ENCODE data around the gene TCF21.

TCF21 gene

DNA sequence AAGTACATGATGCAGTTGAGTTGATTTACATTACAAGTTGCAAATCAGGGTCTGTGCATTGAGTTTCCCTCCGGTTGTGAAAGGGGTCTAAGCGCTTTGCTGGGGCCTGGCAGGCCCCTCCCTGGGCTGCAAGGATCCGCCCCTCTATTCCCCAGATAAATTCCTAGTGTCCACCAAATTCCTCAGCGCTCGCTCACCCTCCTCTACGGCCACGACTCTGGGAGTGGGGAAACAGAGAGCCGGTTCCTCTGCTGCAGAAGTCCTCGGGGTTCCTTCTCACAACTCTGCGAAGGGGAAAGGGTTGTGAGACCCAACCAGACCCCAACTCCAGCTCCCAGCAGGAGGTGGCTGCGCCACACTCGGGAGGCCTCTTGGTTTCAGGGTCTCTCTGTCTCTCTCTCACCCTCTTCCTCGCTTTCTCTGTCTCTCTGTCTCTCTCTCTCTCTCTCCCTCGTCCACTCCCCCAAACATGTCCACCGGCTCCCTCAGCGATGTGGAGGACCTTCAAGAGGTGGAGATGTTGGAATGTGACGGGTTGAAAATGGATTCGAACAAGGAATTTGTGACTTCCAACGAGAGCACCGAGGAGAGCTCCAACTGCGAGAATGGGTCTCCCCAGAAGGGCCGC lies at the start of gene TCF21:
TCF21 (plus strand) TSS at position 185 of the 628 bp plus-strand sequence; CDS start at position 470, 285 bp downstream.
- Histone ChIP-seq H3K4me3 (ENCODE audit: low read depth in 1 of 2, low read length in 2 of 2) (peak within 1 kb of the TSS; percentile 59 to 79), H3K27me3 (ENCODE audit: control insufficient read depth in 1 of 2, insufficient read depth in 2 of 2, low read length in 2 of 2) (peaks cover 51 to 73% of the 10 kb centered on the region in 2 donors), H3K36me3 (ENCODE audit: control insufficient read depth in 1 of 2, insufficient read depth in 2 of 2, low read length in 2 of 2) (no peaks in the 10 kb centered on the region), H3K9me3 (ENCODE audit: control insufficient read depth in 1 of 2, low read length in 2 of 2) (no peaks in the 10 kb centered on the region), H3K27ac (ENCODE audit: low read depth, low read length) (peak within 1 kb of the TSS; percentile 74), H3K9ac (ENCODE audit: low read depth in 1 of 2, low read length in 2 of 2) (peak within 1 kb of the TSS; percentile 43 to 60), H3K4me1 (ENCODE audit: control insufficient read depth in 1 of 2, insufficient read depth in 2 of 2, low read length in 2 of 2) (peaks cover 6 to 7% of the 10 kb centered on the region in 2 donors)

- H3K27me3 ChIP-seq (ENCODE audit: control insufficient read depth in 1 of 2, insufficient read depth in 2 of 2, low read length in 2 of 2) = no peaks in the 10 kb centered on the region
- no peak overlapping the region for H3K27ac ChIP-seq (ENCODE audit: low read depth, low read length)
- no peaks in the 10 kb centered on the region for H3K9me3 ChIP-seq (ENCODE audit: control insufficient read depth in 1 of 2, low read length in 2 of 2)
- H3K9ac ChIP-seq (ENCODE audit: low read depth in 1 of 2, low read length in 2 of 2) = no peak overlapping the region
- H3K4me1 ChIP-seq (ENCODE audit: control insufficient read depth in 1 of 2, insufficient read depth in 2 of 2, low read length in 2 of 2) = no peaks in the 10 kb centered on the region
- no peaks in the 10 kb centered on the region for H3K36me3 ChIP-seq (ENCODE audit: control insufficient read depth in 1 of 2, insufficient read depth in 2 of 2, low read length in 2 of 2)
- H3K4me3 ChIP-seq (ENCODE audit: low read depth in 1 of 2, low read length in 2 of 2) = no peak overlapping the region
Measured at GRCh38 chr6:133841176-133841575, 47.7 kb upstream of the TCF21 start.

- no peaks in the 10 kb centered on the region for H3K4me1 ChIP-seq (ENCODE audit: control insufficient read depth in 1 of 2, insufficient read depth in 2 of 2, low read length in 2 of 2)
- H3K9ac ChIP-seq (ENCODE audit: low read depth in 1 of 2, low read length in 2 of 2) = no peak overlapping the region
- H3K36me3 ChIP-seq (ENCODE audit: control insufficient read depth in 1 of 2, insufficient read depth in 2 of 2, low read length in 2 of 2) = no peaks in the 10 kb centered on the region
- no peaks in the 10 kb centered on the region for H3K27me3 ChIP-seq (ENCODE audit: control insufficient read depth in 1 of 2, insufficient read depth in 2 of 2, low read length in 2 of 2)
- H3K9me3 ChIP-seq (ENCODE audit: control insufficient read depth in 1 of 2, low read length in 2 of 2) = no peaks in the 10 kb centered on the region
- no peak overlapping the region for H3K27ac ChIP-seq (ENCODE audit: low read depth, low read length)
- H3K4me3 ChIP-seq (ENCODE audit: low read depth in 1 of 2, low read length in 2 of 2) = no peak overlapping the region
Measured at GRCh38 chr6:133843098-133843497, 45.8 kb upstream of the TCF21 start.

GRCh38 chr6:133844709-133845108 lies 44.2 kb upstream of the TCF21 start:
- no peak overlapping the region for H3K4me3 ChIP-seq (ENCODE audit: low read depth in 1 of 2, low read length in 2 of 2)
- H3K36me3 ChIP-seq (ENCODE audit: control insufficient read depth in 1 of 2, insufficient read depth in 2 of 2, low read length in 2 of 2) = no peaks in the 10 kb centered on the region
- no peak overlapping the region for H3K27ac ChIP-seq (ENCODE audit: low read depth, low read length)
- H3K27me3 ChIP-seq (ENCODE audit: control insufficient read depth in 1 of 2, insufficient read depth in 2 of 2, low read length in 2 of 2) = no peaks in the 10 kb centered on the region
- no peak overlapping the region for H3K9ac ChIP-seq (ENCODE audit: low read depth in 1 of 2, low read length in 2 of 2)
- no peaks in the 10 kb centered on the region for H3K4me1 ChIP-seq (ENCODE audit: control insufficient read depth in 1 of 2, insufficient read depth in 2 of 2, low read length in 2 of 2)
- H3K9me3 ChIP-seq (ENCODE audit: control insufficient read depth in 1 of 2, low read length in 2 of 2) = no peaks in the 10 kb centered on the region

DNA sequence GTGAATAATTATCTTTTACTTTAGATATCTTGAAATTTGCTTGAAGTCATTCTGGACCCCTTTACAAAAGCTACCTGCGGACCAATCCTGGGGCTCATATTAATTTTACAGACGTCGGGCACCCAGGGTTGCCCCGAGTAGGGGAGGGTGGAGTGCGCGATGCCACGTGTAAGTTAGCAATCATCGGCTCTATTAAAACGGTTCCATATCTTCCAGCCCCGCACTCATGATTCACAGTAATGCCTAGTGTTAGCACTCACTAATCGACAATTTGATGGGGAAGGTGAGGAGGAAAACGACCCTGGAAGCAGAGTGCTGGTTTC lies 34.9 kb upstream of the TCF21 start:
- Histone ChIP-seq H3K9me3 (ENCODE audit: control insufficient read depth in 1 of 2, low read length in 2 of 2) (no peaks in the 10 kb centered on the region), H3K27me3 (ENCODE audit: control insufficient read depth in 1 of 2, insufficient read depth in 2 of 2, low read length in 2 of 2) (peaks cover 30 to 38% of the 10 kb centered on the region in 2 donors), H3K4me3 (ENCODE audit: low read depth in 1 of 2, low read length in 2 of 2) (no peak overlapping the region), H3K9ac (ENCODE audit: low read depth in 1 of 2, low read length in 2 of 2) (no peak overlapping the region), H3K36me3 (ENCODE audit: control insufficient read depth in 1 of 2, insufficient read depth in 2 of 2, low read length in 2 of 2) (no peaks in the 10 kb centered on the region), H3K4me1 (ENCODE audit: control insufficient read depth in 1 of 2, insufficient read depth in 2 of 2, low read length in 2 of 2) (no peaks in the 10 kb centered on the region), H3K27ac (ENCODE audit: low read depth, low read length) (no peak overlapping the region)

GRCh38 chr6:133854364-133855275 lies 34.3 kb upstream of the TCF21 start:
- peak overlapping the region in 1 of 2 donors; percentile 3 for H3K4me3 ChIP-seq (ENCODE audit: low read depth in 1 of 2, low read length in 2 of 2)
- H3K9ac ChIP-seq (ENCODE audit: low read depth in 1 of 2, low read length in 2 of 2) = no peak overlapping the region
- no peak overlapping the region for H3K27ac ChIP-seq (ENCODE audit: low read depth, low read length)
- no peaks in the 10 kb centered on the region for H3K9me3 ChIP-seq (ENCODE audit: control insufficient read depth in 1 of 2, low read length in 2 of 2)
- peaks cover 30 to 38% of the 10 kb centered on the region in 2 donors for H3K27me3 ChIP-seq (ENCODE audit: control insufficient read depth in 1 of 2, insufficient read depth in 2 of 2, low read length in 2 of 2)
- no peaks in the 10 kb centered on the region for H3K36me3 ChIP-seq (ENCODE audit: control insufficient read depth in 1 of 2, insufficient read depth in 2 of 2, low read length in 2 of 2)
- no peaks in the 10 kb centered on the region for H3K4me1 ChIP-seq (ENCODE audit: control insufficient read depth in 1 of 2, insufficient read depth in 2 of 2, low read length in 2 of 2)

- Histone ChIP-seq H3K9ac (ENCODE audit: low read depth in 1 of 2, low read length in 2 of 2) (no peak overlapping the region), H3K36me3 (ENCODE audit: control insufficient read depth in 1 of 2, insufficient read depth in 2 of 2, low read length in 2 of 2) (no peaks in the 10 kb centered on the region), H3K4me3 (ENCODE audit: low read depth in 1 of 2, low read length in 2 of 2) (no peak overlapping the region), H3K9me3 (ENCODE audit: control insufficient read depth in 1 of 2, low read length in 2 of 2) (no peaks in the 10 kb centered on the region), H3K27me3 (ENCODE audit: control insufficient read depth in 1 of 2, insufficient read depth in 2 of 2, low read length in 2 of 2) (peaks cover 30 to 38% of the 10 kb centered on the region in 2 donors), H3K27ac (ENCODE audit: low read depth, low read length) (no peak overlapping the region), H3K4me1 (ENCODE audit: control insufficient read depth in 1 of 2, insufficient read depth in 2 of 2, low read length in 2 of 2) (no peaks in the 10 kb centered on the region)
Measured at GRCh38 chr6:133855276-133855990, 33.5 kb upstream of the TCF21 start.

- Histone ChIP-seq H3K4me1 (ENCODE audit: control insufficient read depth in 1 of 2, insufficient read depth in 2 of 2, low read length in 2 of 2) (no peaks in the 10 kb centered on the region), H3K4me3 (ENCODE audit: low read depth in 1 of 2, low read length in 2 of 2) (no peak overlapping the region), H3K9ac (ENCODE audit: low read depth in 1 of 2, low read length in 2 of 2) (no peak overlapping the region), H3K9me3 (ENCODE audit: control insufficient read depth in 1 of 2, low read length in 2 of 2) (no peaks in the 10 kb centered on the region), H3K27ac (ENCODE audit: low read depth, low read length) (no peak overlapping the region), H3K36me3 (ENCODE audit: control insufficient read depth in 1 of 2, insufficient read depth in 2 of 2, low read length in 2 of 2) (no peaks in the 10 kb centered on the region), H3K27me3 (ENCODE audit: control insufficient read depth in 1 of 2, insufficient read depth in 2 of 2, low read length in 2 of 2) (peaks cover 30 to 38% of the 10 kb centered on the region in 2 donors)
Measured at GRCh38 chr6:133855991-133856370, 32.9 kb upstream of the TCF21 start.

DNA sequence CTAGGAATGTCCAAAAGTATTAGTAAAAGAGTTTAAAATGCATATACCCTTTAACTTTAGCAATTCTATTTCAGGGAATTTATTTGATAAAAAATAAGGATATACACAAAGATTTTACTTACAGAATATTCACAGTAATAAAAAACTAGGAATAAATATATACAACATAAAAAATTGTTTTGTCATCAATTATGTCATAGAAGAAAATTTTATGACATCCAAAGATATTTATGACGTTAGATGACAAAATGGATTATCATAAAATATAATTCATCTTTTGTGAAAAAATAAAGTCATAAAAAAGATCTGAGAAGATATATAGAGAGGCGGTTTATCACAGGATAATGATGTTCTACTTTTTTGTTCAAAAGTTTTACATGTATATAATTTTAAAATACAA lies 32.0 kb upstream of the TCF21 start:
- no peaks in the 10 kb centered on the region for H3K9me3 ChIP-seq (ENCODE audit: control insufficient read depth in 1 of 2, low read length in 2 of 2)
- no peak overlapping the region for H3K9ac ChIP-seq (ENCODE audit: low read depth in 1 of 2, low read length in 2 of 2)
- H3K27me3 ChIP-seq (ENCODE audit: control insufficient read depth in 1 of 2, insufficient read depth in 2 of 2, low read length in 2 of 2) = peaks cover 30 to 38% of the 10 kb centered on the region in 2 donors
- no peaks in the 10 kb centered on the region for H3K36me3 ChIP-seq (ENCODE audit: control insufficient read depth in 1 of 2, insufficient read depth in 2 of 2, low read length in 2 of 2)
- no peak overlapping the region for H3K27ac ChIP-seq (ENCODE audit: low read depth, low read length)
- no peak overlapping the region for H3K4me3 ChIP-seq (ENCODE audit: low read depth in 1 of 2, low read length in 2 of 2)
- H3K4me1 ChIP-seq (ENCODE audit: control insufficient read depth in 1 of 2, insufficient read depth in 2 of 2, low read length in 2 of 2) = no peaks in the 10 kb centered on the region

- Histone ChIP-seq H3K9ac (ENCODE audit: low read depth in 1 of 2, low read length in 2 of 2) (no peak overlapping the region), H3K27me3 (ENCODE audit: control insufficient read depth in 1 of 2, insufficient read depth in 2 of 2, low read length in 2 of 2) (peaks cover 30 to 35% of the 10 kb centered on the region in 2 donors), H3K4me3 (ENCODE audit: low read depth in 1 of 2, low read length in 2 of 2) (no peak overlapping the region)
Measured at GRCh38 chr6:133857696-133858095, 31.2 kb upstream of the TCF21 start.

More at GRCh38 chr6:133857696-133858095, 31.2 kb upstream of the TCF21 start:
- Histone ChIP-seq H3K4me1 (ENCODE audit: control insufficient read depth in 1 of 2, insufficient read depth in 2 of 2, low read length in 2 of 2) (no peaks in the 10 kb centered on the region), H3K9me3 (ENCODE audit: control insufficient read depth in 1 of 2, low read length in 2 of 2) (no peaks in the 10 kb centered on the region), H3K27ac (ENCODE audit: low read depth, low read length) (no peak overlapping the region), H3K36me3 (ENCODE audit: control insufficient read depth in 1 of 2, insufficient read depth in 2 of 2, low read length in 2 of 2) (no peaks in the 10 kb centered on the region)

Data from duodenal mucosa (tissue), 2 donors.